ENCODE results near the gene EPHB6. TPM values are rescaled to one million over a fixed set of nuclear protein-coding genes. Genes with fewer than 3 reads are reported as not detected.

Gene EPHB6
- total RNA-seq: 4.4 and 5.9 TPM in 2 replicates

GRCh38 chr7:142854372-142855113 is at the start of gene EPHB6:
EPHB6 (plus strand) TSS chr7:142855076; CDS start chr7:142863228, 8,152 bp downstream.
- intact Hi-C loops (cut with micrococcal nuclease): loop anchor here (1.0 to 10.0 kb wide), 6 partner anchors 46 to 360 kb away; no protein-coding TSS in a partner anchor

DNA sequence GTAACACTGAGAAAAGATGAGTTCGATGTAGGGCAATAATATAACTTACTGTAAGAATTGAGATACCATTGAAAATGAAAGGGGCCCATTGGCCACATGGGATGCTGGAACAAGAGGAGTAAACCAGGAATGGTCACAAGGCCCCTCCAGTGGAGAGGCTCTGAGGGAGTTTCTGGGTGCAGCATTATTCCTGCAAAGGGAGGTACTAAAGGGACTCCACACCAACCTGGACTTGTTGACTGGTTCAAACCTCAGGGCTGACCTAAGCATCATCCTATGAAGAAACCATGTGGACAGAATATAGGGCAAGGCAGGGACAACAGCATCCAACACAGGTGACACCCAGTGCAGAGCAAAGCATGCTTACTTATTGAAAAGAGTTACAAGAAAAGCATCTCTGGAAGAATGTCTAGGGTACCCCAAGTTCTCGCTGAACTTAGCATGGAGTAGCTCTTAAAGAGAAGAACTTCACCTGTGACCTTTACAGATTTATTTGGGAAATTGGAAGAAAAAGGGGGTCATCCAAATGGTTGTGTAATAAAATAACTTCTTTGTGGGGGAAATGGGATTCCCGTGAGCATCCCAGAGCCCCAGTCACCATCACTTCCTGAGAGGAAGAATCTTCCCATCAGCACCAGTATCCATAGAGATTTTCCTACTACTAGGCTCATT is 49.4 kb upstream of the EPHB6 start:
- intact Hi-C loops (cut with micrococcal nuclease): loop anchor here (5.0 kb wide), 3 partner anchors 363 to 1883 kb away; partner anchors contain the start of gene BRAF

GRCh38 chr7:142806022-142806356 is 48.9 kb upstream of the EPHB6 start:
- intact Hi-C loops (cut with micrococcal nuclease): loop anchor here (5.0 kb wide), 3 partner anchors 364 to 1884 kb away; partner anchors contain the start of gene BRAF

GRCh38 chr7:142806957-142807356 is 47.9 kb upstream of the EPHB6 start:
- intact Hi-C loops (cut with micrococcal nuclease): loop anchor here (5.0 kb wide), 3 partner anchors 365 to 1885 kb away; partner anchors contain the start of gene BRAF

- intact Hi-C loops (cut with micrococcal nuclease): loop anchor here (1.0 to 5.0 kb wide), 9 partner anchors 10 to 1886 kb away; partner anchors contain the start of genes BRAF, EPHB6 and ZYX
Observed at GRCh38 chr7:142807855-142808460, 46.9 kb upstream of the EPHB6 start.

DNA sequence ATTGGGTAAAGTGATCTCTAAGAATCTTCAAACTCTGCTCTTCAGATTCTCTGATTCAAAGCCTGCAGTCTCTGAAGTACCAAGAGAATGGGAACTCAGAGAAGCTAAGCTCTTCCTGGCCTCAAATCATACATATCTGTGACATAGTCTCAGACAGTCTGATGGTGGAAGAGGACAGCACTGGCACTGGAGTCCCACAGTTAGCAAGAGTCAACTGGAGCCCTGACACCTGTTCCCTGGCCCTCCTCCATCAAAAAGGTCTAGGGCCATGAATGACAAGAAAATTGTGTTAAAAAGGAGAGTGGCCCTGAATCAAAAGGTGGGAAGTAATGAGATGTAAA is 46.4 kb upstream of the EPHB6 start:
- intact Hi-C loops (cut with micrococcal nuclease): loop anchor here (1.0 to 5.0 kb wide), 9 partner anchors 10 to 1886 kb away; partner anchors contain the start of genes BRAF, EPHB6 and ZYX

- intact Hi-C loops (cut with micrococcal nuclease): loop anchor here (1.0 to 5.0 kb wide), 13 partner anchors 11 to 1887 kb away; partner anchors contain the start of genes BRAF, CASP2, EPHB6 and ZYX
Observed at GRCh38 chr7:142808802-142809583, 45.9 kb upstream of the EPHB6 start.

DNA sequence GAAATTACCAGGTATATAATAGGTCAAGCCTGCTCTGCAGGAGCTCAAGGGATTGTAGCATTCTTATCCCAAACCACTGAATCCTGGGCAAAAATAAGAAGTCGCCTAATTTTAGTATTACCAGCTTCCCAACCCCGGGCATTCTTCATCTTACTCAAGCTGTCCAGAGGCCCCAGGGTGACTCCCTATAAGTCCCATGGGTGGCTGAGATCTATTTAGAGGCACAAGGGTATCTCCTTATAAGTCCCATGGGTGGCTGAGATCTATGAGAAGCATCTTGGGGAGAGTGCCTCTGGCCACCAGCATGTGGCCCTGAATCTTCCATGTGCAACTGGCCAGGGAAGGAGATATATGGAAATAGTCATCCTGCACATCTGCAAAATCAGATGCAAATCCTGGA is 45.2 kb upstream of the EPHB6 start:
- intact Hi-C loops (cut with micrococcal nuclease): loop anchor here (1.0 to 5.0 kb wide), 12 partner anchors 45 to 1887 kb away; partner anchors contain the start of genes BRAF, CASP2, EPHB6 and ZYX

GRCh38 chr7:142811154-142811737 is 43.6 kb upstream of the EPHB6 start:
- intact Hi-C loops (cut with micrococcal nuclease): loop anchor here (1.0 to 5.0 kb wide), 8 partner anchors 142 to 834 kb away; no protein-coding TSS in a partner anchor

- intact Hi-C loops (cut with micrococcal nuclease): loop anchor here (5.0 kb wide), 1 partner anchor 835 kb away; no protein-coding TSS in a partner anchor
Observed at GRCh38 chr7:142812437-142813215, 42.2 kb upstream of the EPHB6 start.

- intact Hi-C loops (cut with micrococcal nuclease): loop anchor here (5.0 kb wide), 1 partner anchor 836 kb away; no protein-coding TSS in a partner anchor
Observed at GRCh38 chr7:142813226-142813625, 41.6 kb upstream of the EPHB6 start.

DNA sequence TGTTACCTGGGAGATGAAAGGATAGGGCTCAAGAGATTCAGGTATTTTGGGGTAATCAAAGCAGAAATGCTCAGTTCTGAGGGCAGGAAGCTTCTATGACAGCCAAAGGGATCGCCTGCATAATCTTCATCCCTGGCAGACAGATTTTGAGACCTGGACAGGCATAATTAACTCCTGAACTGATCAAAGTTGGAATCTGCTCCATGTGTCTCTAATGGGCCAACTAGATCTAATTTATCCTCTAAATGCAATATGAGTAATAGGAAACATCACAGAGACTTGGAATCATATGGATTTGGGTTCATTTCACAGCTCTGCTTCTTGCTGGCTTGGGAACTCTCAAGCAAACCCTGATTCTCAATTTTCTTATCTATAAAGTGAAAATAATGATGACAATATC is 41.2 kb upstream of the EPHB6 start:
- intact Hi-C loops (cut with micrococcal nuclease): loop anchor here (5.0 kb wide), 1 partner anchor 836 kb away; no protein-coding TSS in a partner anchor

- intact Hi-C loops (cut with micrococcal nuclease): loop anchor here (5.0 kb wide), 1 partner anchor 837 kb away; no protein-coding TSS in a partner anchor
Observed at GRCh38 chr7:142814451-142814850, 40.4 kb upstream of the EPHB6 start.

DNA sequence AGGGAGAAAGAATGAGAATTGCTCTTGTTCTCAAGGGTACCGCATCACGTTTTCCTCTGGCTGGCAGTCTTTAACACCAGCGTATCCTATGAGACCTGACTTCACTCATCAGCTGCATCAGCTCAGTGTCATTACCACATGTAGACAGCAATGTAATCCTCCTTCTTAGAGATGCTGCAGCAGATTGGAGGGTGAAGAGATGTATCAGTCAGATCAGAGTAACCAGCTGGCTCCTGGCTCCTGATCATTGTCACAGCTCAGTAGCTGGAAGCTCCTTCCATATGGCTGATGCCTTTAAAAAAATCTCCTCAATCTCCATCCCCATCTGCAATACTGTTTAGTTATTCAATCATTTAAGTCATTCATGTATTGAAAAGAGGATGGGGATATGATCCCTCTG is 39.7 kb upstream of the EPHB6 start:
- intact Hi-C loops (cut with micrococcal nuclease): no loop called here

DNA sequence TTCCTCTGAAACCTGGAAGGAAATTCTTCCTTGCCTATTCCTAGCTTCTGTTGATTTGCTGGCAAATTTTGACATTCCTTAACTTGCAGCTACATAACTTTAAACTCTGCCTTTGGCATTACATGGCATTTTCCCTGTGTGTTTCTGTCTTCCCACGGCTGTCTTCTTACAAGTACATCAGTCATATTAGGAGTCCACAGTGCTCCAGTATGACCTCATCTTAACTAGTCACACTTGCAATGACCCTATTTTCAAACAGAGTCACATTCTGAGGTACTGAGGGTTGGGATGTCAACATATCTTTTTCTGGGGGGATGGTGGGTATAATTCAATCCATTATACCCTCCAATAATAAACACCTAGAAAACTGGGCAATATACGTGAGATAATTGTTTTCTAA is 37.4 kb upstream of the EPHB6 start:
- intact Hi-C loops (cut with micrococcal nuclease): no loop called here

GRCh38 chr7:142819530-142819929 is 35.3 kb upstream of the EPHB6 start:
- intact Hi-C loops (cut with micrococcal nuclease): no loop called here

GRCh38 chr7:142822714-142823113 is 32.2 kb upstream of the EPHB6 start:
- intact Hi-C loops (cut with micrococcal nuclease): no loop called here

- intact Hi-C loops (cut with micrococcal nuclease): no loop called here
Observed at GRCh38 chr7:142827951-142828500, 26.9 kb upstream of the EPHB6 start.

DNA sequence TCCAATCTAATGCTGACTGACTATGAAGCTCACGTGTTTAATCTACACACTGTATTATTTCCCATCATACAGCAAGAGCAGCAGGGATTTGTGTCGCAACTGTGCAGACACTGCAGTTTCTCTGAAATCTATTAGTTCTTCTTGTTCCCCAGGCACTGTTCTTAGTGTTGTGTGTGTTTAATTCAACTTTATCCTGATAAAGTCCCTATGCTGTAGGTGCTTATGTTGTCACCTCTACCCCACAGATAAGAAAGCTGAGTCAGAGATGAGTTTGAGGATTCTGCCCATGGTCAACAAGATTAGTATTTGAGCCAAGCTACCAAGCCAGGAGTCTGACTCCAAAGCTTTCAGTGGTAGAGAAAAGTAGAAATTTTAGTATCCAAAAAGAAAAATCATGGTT is 22.5 kb upstream of the EPHB6 start:
- intact Hi-C loops (cut with micrococcal nuclease): no loop called here

All from T-helper 2 cell treated with Interferon-gamma antibody and Interleukin-4, amounts not matched to agents 100 ng/mL and 5 ng/mL, for 36 hours (primary cell).